A673 (cell line): Measurements from ENCODE around the gene SPECC1. TPM values are rescaled to one million over a fixed set of nuclear protein-coding genes. Genes with fewer than 3 reads are reported as not detected.

Source experiments
- BruUV-seq: library from RNA; stranded (reverse); fragments of 400-500 nt; replicated peaks from 2 replicates; lab custom pipeline; 2021; lab: Mats Ljungman, UMichigan
- CTCF ChIA-PET: fragments of 300-600 bp; sonication (Branson Sonifier 250); formaldehyde crosslinking; loops from one replicate; lab custom pipeline; 2022; ENCODE audit warnings: antibody characterized with exemption; lab: Charles Lee
- POLR2A ChIA-PET: fragments of 300-600 bp; sonication (Branson Sonifier 250); formaldehyde crosslinking; loops from one replicate; lab custom pipeline; 2022; ENCODE audit warnings: antibody characterized with exemption; ENCODE audit not compliant: low non-redundant PET; lab: Charles Lee
- DNase-seq: peaks from one replicate; pipeline ENCODE4 v3.0.0-alpha.2; 2015; ENCODE audit warnings: low spot score
- H3K27ac ChIP-seq: fragments of 200-600 bp; sonication (generic); 2 replicates; pipeline ENCODE4 v1.5.1; 2016; ENCODE audit warnings: mixed run types, low read depth, mild to moderate bottlenecking, mixed read lengths, antibody characterized with exemption, low read length; ENCODE audit not compliant: poor library complexity, severe bottlenecking
- H3K27me3 ChIP-seq: fragments of 200-600 bp; sonication (generic); replicated peaks from 2 replicates; pipeline ENCODE4 v1.6.1; 2017; ENCODE audit warnings: mixed run types, low read depth, mild to moderate bottlenecking, mixed read lengths, antibody characterized with exemption, low read length; ENCODE audit not compliant: insufficient read depth, poor library complexity
- H3K36me3 ChIP-seq: fragments of 200-600 bp; sonication (generic); 2 replicates; pipeline ENCODE4 v1.6.1; 2016; ENCODE audit warnings: mixed run types, mild to moderate bottlenecking, mixed read lengths, antibody characterized with exemption, low read length; ENCODE audit not compliant: insufficient read depth, poor library complexity, severe bottlenecking
- H3K4me1 ChIP-seq: fragments of 200-600 bp; sonication (generic); 2 replicates; pipeline ENCODE4 v1.6.1; 2017; ENCODE audit warnings: mixed run types, mild to moderate bottlenecking, mixed read lengths, antibody characterized with exemption, low read length; ENCODE audit not compliant: insufficient read depth, poor library complexity, severe bottlenecking
- H3K4me3 ChIP-seq: fragments of 200-600 bp; sonication (generic); 2 replicates; pipeline ENCODE4 v1.5.1; 2016; ENCODE audit warnings: low read depth, mixed run types, mild to moderate bottlenecking, mixed read lengths, low read length; ENCODE audit not compliant: poor library complexity, severe bottlenecking
- H3K9me3 ChIP-seq: fragments of 200-600 bp; sonication (generic); 2 replicates; pipeline ENCODE4 v1.6.1; 2016; ENCODE audit warnings: mixed run types, low read depth, mild to moderate bottlenecking, mixed read lengths, antibody characterized with exemption, low read length; ENCODE audit not compliant: poor library complexity, severe bottlenecking
- EZH2 ChIP-seq: fragments of 200-600 bp; sonication (generic); IDR thresholded peaks from 2 replicates; pipeline ENCODE4 v1.6.1; 2017; ENCODE audit warnings: borderline replicate concordance, low read depth, mild to moderate bottlenecking, mixed read lengths, antibody characterized with exemption, low read length; ENCODE audit not compliant: poor library complexity, severe bottlenecking
- intact Hi-C: fragments of 100-400 bp; cut with micrococcal nuclease; formaldehyde crosslinking; loops from one replicate; pipeline ENCODE4 v1.10.0; 2022; ENCODE audit not compliant: unreplicated experiment
- total RNA-seq: library from RNA; stranded (reverse); gene quantifications from 2 replicates; pipeline ENCODE4 v1.2.3, GENCODE V29; 2021
- TF ChIP-seq, protein P1 (sequence below): fragments of 300-800, 200-600 bp; sonication (generic); conservative IDR thresholded peaks from 2 replicates; pipeline ENCODE4 v1.5.1; 2017; ENCODE audit warnings: low read depth, mild to moderate bottlenecking, antibody characterized with exemption, low read length, moderate library complexity, mixed read lengths

SPECC1 gene
- total RNA-seq, 1 experiment from 2014 or later, result 5.8 TPM

DNA sequence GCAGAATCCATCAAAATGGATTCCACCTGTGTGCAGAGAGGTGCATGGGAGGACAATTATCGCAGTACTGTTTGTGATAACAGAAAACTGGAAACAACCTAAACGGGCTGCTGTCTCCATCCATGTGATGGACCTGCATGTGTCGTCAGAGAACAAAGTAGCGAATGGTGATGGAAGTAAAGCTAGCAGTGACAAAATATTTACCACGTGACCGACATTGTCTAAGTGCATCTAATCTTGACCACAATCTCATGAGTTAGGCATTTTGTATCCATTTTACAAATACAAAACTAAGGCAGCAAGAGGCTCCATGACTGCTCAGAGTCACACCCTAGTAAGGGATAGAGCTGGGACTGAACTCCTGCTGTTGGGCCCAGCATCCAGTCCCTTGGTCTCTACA, 270.9 kb downstream of the SPECC1 start:
- no TSS peak for BruUV-seq

DNA sequence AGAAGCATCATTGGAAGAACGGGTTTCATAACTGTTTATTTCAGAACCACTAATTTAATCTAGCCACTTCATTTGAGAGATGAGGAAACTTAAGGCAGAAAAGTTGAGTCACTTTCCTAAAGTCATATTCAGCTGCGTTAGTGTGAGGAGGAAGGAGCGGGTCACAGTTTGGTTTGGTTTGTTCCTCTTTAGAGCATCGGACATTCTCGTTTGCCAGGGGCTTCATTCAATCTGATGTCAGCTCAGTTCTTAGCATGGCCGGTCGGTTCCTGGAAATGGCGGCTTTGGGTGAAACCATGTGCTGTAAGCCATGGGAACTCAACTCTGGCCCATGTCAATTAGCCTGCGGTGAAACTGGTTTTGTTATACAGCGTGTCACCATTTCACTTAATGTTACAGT, 271.7 kb downstream of the SPECC1 start:
- Histone ChIP-seq H3K27ac (no peak overlapping the region), H3K9me3 (no peaks in the 10 kb centered on the region), H3K4me1 (peaks cover 23% of the 10 kb centered on the region), H3K27me3 (no peaks in the 10 kb centered on the region), H3K36me3 (no peaks in the 10 kb centered on the region), H3K4me3 (no peak overlapping the region)
- no peak for TF ChIP-seq EZH2
- TF ChIP-seq, protein P1, sequence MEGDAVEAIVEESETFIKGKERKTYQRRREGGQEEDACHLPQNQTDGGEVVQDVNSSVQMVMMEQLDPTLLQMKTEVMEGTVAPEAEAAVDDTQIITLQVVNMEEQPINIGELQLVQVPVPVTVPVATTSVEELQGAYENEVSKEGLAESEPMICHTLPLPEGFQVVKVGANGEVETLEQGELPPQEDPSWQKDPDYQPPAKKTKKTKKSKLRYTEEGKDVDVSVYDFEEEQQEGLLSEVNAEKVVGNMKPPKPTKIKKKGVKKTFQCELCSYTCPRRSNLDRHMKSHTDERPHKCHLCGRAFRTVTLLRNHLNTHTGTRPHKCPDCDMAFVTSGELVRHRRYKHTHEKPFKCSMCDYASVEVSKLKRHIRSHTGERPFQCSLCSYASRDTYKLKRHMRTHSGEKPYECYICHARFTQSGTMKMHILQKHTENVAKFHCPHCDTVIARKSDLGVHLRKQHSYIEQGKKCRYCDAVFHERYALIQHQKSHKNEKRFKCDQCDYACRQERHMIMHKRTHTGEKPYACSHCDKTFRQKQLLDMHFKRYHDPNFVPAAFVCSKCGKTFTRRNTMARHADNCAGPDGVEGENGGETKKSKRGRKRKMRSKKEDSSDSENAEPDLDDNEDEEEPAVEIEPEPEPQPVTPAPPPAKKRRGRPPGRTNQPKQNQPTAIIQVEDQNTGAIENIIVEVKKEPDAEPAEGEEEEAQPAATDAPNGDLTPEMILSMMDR, result no peak
- ChIA-PET CTCF (no interaction called here), POLR2A (no interaction called here)
- intact Hi-C loops, result no loop called here
- DNase-seq, result no peak
- no TSS peak for BruUV-seq

More for the DNA sequence above, 270.9 kb downstream of the SPECC1 start:
- H3K27ac ChIP-seq, result no peak overlapping the region
- H3K36me3 ChIP-seq, result no peaks in the 10 kb centered on the region
- no peak for TF ChIP-seq EZH2
- TF ChIP-seq, protein P1, result no peak
- peaks cover 22% of the 10 kb centered on the region for H3K4me1 ChIP-seq
- H3K4me3 ChIP-seq, result no peak overlapping the region
- ChIA-PET POLR2A (no interaction called here), CTCF (no interaction called here)
- H3K9me3 ChIP-seq, result no peaks in the 10 kb centered on the region
- no peaks in the 10 kb centered on the region for H3K27me3 ChIP-seq
- intact Hi-C loops, result no loop called here
- DNase-seq, result no peak

DNA sequence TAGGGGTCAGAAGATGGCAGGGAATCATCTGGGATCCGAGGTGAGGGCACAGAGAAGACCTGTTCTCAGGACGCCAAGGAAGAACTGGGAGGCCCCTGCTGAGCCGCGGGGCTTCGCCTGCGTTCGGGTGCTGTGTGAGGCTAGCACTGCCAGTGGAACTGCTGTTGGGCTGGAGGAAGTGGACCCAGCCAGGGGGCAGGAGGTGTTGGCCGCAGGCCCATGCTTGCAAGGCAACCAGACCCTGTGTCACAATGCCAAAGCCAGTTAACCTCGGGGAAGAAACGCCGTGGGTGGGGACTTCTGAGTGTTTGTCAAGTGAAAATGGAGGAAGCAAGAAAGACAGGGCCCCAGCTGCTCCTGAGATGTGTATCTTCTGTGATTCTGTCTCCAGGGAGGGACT, 272.7 kb downstream of the SPECC1 start:
- POLR2A ChIA-PET, result no interaction called here
- CTCF ChIA-PET, result no interaction called here

More for the DNA sequence above, 272.7 kb downstream of the SPECC1 start:
- Histone ChIP-seq H3K36me3 (no peaks in the 10 kb centered on the region), H3K9me3 (no peaks in the 10 kb centered on the region), H3K4me1 (peaks cover 23% of the 10 kb centered on the region), H3K27ac (no peak overlapping the region), H3K4me3 (no peak overlapping the region), H3K27me3 (no peaks in the 10 kb centered on the region)
- no TSS peak for BruUV-seq
- TF ChIP-seq, protein P1, result no peak
- TF ChIP-seq EZH2, result no peak
- intact Hi-C loops, result no loop called here
- no peak for DNase-seq
